NK-92 (cell line): ENCODE results near the gene RFPL3.
"Not testable (repeated sequence)": the region's sequence is repeated elsewhere in the genome, so short reads cannot be mapped to it uniquely, and the experiment has no call there.

ENCODE experiments used
- DNase-seq: peaks from one replicate; lab custom pipeline; 2025; ENCODE audit not compliant: unreplicated experiment; lab: John Stamatoyannopoulos, UW

RFPL3 gene

GRCh38 chr22:32357567-32357966 is at the start of gene RFPL3:
Gene RFPL3 (plus strand): TSS chr22:32357867. CDS start chr22:32358072, 205 bp downstream.
- not testable (repeated sequence) for DNase-seq

GRCh38 chr22:32308191-32308590 is 49.5 kb upstream of the RFPL3 start:
- DNase-seq, result no peak

DNA sequence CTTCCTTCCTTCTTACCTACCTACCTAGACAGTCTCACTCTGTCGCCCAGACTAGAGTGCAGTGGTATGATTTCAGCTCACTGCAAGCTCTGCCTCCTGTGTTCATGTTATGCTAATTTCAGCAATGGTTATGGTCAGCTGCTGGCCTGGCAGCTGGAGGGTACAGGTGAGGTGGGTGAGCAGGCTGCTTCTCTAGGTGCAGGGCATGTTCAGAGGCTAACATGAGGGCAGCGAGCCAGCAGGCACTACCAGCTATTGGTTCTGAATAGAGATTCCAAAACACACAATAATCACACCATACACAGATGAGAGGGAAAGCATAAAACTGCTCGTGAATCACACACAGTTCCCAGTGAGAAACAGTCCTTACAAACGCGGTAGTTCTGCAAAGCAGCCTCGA is 48.7 kb upstream of the RFPL3 start:
- DNase-seq, result no peak

DNA sequence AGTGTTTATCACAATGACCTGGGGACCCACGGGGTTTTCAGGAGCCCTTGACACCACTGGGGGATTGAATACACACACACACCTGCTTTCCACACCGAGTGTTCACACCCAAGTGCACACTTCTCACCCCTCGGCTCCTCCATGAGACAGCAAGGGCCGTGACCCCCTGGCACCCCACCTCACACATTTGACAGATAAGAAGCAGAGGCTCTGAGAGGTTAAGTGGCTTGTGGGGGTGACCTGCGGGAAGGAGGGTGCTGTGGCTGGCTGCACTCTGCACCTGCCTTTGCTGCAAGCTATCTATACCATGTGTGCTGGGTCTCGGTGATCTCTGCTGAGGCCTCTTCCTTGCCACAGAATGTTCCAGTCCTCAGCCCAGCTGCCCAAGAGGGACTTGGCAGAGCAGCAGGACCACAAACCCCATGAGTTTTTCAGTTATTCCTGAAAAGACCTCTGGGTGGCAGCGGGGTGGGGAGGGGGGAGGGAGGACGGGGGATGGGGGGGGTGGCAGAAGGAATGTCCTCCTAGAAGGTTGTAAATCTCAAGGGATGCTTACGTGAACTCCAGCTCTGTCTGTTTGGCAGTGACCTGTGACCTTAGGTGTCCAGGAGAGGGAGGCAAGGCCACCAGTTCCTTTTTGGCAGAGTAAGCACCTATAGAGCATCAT is 47.9 kb upstream of the RFPL3 start:
- DNase-seq, result no peak

DNA sequence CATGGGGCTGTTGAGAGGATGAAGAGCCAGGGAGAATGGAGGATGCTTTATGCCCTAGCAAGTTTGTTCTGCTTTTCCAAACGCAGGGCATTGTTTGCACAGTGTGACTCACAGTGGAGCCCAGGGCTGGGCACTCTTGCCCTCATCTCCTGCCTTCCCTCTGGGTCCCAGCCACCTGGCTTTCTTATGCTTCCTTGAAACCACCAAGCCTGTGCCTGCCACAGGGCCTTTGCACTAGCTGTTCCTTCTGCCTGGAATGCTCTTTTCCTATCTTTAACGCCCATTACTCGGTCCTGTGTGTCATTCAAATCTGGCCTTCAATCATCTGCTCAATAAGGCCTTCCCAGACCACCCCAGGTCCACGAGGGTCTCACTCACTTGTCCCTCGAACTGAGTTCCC is 46.9 kb upstream of the RFPL3 start:
- no peak for DNase-seq

DNA sequence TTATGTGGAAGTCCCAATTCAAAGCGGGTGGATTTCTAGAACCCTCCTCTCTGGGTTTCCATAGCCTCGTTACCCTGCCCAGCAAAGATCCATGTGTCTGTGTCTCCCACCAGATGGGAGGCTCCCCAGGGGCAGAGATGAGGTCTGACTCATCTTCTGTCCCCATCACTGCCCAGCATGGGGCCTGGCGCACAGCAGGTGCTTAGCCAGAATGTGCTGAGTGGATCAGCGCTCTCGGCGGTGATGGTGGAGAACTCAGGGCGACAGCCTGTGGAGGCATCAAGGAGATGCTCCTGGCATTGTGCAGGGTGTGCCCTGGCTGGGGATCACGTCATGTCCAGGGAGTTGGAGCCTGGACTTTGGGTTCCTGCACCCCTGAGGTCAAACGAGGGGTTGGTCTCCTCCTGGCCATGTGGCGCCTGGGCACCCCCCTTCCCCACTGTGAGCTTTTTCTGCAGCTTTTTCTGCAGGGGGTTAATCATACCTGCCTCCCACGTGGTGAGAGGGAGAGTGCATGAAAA is 46.1 kb upstream of the RFPL3 start:
- DNase-seq, result no peak

DNA sequence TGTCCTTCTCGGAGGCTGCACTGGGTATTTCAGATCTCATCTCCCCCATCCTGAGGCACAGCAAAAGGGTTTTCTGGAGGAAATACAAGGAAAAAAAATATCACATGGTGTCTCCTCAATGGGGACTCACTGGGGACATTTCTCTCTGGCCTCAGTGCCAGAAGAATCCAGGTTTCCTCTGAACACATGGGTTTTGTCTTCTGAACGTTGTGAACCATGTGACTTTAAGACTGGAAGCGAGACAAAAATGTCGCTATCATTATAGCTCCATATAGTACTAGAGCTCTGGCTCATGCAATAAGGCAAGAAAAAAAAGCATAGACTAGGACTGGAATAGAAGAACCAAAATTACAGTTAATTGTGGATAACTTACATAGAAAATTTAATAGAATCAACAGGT is 44.9 kb upstream of the RFPL3 start:
- DNase-seq, result no peak

GRCh38 chr22:32313532-32313931 is 44.1 kb upstream of the RFPL3 start:
- DNase-seq, result no peak

- no peak for DNase-seq
Measured at GRCh38 chr22:32317524-32317923, 40.1 kb upstream of the RFPL3 start.

DNA sequence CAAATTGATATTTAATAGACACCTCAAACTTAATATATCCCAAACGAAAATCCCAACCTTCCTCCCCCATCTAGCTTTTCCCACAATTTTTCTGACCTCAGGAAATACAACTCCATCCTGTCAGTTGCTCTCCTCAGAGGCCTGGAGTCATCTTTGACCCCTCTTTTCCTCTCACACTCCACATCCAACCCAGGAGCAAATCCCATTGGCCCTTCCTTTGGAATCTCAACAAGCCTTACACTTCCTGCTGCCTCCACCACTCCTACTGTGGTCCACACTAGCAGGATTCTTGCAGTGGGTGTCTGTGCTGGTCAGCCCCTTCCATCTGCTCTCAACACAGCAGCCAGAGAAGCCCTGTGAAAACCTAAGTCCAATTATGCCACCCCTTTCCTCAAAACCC is 39.3 kb upstream of the RFPL3 start:
- DNase-seq, result no peak

GRCh38 chr22:32319861-32320406 is 37.7 kb upstream of the RFPL3 start:
- no peak for DNase-seq

GRCh38 chr22:32322986-32323385 is 34.7 kb upstream of the RFPL3 start:
- DNase-seq, result no peak

DNA sequence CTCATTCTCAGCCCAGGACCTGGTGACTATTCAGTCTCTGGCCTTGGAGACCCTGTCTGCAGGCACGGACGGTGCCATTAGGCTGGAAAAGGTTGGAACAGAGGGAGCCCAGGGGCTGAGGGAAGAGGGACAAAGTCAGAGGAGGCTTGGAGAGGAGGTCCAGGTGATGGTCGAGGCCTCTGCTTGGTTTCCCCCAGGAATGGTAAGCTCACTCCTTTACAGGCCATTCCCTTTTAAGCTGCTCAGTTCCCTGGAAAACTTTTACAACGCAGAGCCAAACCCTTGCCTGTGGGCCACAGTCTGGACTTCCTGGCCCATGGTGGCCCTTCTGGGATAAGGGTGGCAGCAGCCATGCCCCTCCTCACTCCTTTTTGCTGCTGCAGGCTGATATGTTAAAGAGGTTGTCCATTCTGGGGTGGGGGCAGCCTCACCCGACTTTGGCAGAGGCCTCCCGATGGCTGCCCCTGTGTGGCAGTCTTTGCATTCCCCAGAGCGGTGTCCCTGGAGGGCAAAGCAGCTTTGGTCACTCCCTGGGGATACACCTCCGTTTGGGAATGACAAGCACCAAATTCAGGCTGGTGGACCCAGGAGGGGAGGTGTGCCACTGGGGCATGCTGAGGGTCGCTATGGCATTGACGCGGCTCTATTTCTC is 34.0 kb upstream of the RFPL3 start:
- no peak for DNase-seq

- DNase-seq, result no peak
Measured at GRCh38 chr22:32324505-32325415, 32.9 kb upstream of the RFPL3 start.

GRCh38 chr22:32325416-32325801 is 32.3 kb upstream of the RFPL3 start:
- no peak for DNase-seq

DNA sequence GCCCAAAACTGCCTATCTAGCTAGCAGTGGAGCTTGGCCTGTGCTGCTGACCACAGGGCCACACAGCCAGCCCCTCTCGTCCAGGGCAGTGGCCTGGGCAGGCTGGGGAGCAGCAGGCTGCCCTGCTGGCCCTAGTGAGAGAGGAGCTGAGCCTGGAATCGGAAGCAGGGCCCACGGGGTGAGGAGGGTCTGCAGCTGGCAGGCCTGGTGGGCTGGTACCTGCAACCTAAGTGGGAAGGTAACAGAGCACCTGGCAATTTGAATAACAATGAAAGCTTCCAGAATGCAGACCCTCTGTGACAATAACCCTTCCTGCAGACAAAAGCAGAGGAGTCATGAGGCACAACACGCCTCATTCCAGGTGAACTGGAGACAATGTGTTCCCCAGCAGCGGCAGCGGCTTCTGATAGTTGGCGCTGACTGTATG is 31.8 kb upstream of the RFPL3 start:
- no peak for DNase-seq

DNA sequence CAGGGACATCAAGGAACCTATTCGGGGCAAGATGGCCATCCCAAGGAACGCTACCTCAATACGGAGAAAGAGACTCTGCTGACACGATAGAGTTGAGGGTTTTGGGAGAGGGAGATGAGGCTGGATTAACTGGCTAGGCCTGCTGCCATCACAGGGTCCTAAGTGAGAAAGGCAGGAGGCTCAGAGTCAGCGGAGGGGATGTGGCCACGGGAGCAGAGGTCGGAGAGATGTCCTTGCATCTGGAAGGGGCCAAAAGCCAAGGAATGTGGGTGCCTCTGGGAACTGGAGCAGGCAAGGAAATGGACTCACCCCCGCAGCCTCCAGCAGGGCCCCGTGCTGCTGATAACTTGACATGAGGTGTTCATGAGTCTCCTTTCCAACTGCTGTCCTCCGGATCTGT is 31.0 kb upstream of the RFPL3 start:
- no peak for DNase-seq

DNA sequence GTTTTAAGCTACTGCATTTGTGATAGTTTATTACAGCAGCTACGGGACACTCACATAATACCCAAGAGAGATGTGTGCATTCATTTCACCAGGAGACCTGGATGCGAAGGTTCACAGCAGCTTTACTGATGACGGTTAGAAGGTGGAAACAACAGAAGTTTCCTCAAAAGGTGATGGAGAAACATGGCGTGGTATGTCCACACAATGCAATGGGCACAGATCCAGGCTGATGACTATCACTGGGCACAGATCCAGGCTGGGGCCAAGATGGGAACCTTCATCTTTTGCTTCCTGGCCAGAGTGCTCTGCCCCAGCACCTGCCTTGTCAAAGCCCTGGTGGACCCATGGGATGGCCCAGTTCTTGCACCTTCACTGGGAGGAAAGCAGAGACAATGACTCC is 30.6 kb upstream of the RFPL3 start:
- no peak for DNase-seq

- DNase-seq, result no peak
Measured at GRCh38 chr22:32327596-32328171, 30.0 kb upstream of the RFPL3 start.

DNA sequence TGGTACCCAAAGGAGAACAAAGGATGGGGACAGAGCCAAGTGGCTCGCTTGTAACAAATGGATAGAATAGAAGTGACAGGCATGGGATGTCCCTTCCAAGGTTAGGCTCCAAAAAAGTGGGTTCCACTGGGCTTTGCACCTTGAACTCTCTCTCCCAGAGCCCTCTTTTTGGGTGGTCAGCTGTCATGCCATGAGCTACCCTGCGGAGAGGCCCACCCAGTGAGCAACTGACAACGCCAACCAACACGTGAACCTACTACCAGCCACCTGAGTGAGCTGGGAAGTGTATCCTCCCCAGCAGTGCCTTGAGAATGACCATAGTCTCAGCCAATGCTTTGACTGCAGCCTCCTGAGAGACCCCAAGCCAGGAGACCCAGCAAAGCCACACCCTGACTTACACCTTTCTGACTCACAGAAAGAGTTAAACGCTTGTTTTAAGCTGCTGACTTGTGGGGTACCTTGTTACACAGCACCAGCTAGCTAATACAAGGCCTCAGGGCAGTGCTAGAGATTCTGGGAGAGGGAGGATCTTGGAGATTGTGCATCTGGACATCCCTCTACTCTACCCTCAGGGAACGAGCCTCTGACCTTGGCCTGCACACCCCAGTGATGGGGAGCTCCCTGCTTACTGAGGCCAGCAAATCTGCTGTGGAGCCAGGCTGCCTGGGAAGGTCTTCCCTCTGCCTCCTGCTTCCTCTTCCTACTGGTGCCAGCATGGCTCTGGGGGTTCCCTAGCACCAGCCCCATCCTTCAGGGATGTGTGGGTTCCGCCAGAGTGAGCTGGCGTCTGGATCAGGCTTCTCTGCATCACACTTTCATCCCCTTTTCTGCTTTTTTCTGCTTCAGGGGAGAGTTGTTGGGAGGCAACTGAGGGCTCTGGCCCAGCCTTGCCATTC is 29.1 kb upstream of the RFPL3 start:
- DNase-seq, result no peak
